ENCODE results near the gene CHST3.

CHST3 gene

DNA sequence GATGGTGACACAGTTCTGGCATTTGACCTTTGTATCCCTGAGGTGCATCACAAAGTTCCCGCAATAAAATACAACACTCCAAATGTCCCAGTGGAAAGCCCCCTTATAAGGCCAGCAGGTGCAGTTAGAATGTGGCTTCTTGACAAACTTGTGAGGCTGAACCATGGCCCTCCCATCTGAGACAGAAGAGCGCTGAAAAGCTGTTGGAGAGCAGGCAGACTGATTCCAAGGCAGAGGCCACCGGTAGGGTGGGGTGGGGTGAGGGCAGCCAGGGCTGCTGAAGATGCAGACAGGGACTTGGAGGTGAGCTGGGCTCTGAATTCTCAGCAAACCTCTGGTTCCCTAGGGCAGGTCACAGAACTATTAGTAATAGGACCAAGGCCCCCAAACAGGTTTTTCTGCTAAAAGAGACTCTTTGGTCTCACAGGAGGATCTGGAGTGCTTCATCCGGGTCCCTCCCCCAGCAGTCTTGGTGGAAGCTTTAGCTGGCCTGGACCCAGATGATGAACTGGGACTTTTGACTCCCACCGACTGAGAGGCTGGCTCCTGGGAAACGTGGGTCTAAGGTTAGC is 15.6 kb upstream of the CHST3 start:
- Histone ChIP-seq H3K9me3 (ENCODE audit: control insufficient read depth in 5 of 5, low read length in 5 of 5) (peaks cover 21 to 47% (median 41%) of the 10 kb centered on the region in 5 donors), H3K4me1 (ENCODE audit: control insufficient read depth in 5 of 5, insufficient read depth in 5 of 5, low read length in 5 of 5) (no peaks in the 10 kb centered on the region), H3K9ac (ENCODE audit: low read length in 5 of 5) (no peak overlapping the region), H3K27me3 (ENCODE audit: control insufficient read depth in 5 of 5, insufficient read depth in 4 of 5, low read length in 5 of 5) (no peaks in the 10 kb centered on the region), H3K36me3 (ENCODE audit: control insufficient read depth in 5 of 5, insufficient read depth in 5 of 5, low read length in 5 of 5) (no peaks in the 10 kb centered on the region), H3K4me3 (ENCODE audit: low read depth in 1 of 5, low read length in 5 of 5) (no peak overlapping the region), H3K27ac (ENCODE audit: low read depth, low read length) (no peak overlapping the region)

DNA sequence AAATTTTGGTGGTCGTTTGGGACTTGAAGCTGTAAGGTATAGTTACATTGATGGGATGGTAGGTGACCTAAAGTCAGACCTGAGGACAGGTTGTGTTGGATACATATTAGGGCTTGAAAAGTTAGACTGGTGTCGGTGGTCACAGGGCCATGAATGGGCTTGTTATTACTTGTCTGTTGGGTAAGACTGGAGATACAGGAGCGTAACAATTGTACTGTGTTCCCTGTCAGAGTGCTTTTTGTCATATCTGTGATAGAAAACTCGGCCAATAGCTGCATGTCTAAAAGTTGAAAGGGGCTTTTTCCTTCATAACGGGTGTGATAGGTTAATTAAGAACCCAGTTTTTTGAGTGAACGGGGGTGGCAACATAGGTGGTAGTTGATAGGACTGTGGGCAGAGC is 13.5 kb upstream of the CHST3 start:
- H3K27me3 ChIP-seq (ENCODE audit: control insufficient read depth in 5 of 5, insufficient read depth in 4 of 5, low read length in 5 of 5) = no peaks in the 10 kb centered on the region
- no peaks in the 10 kb centered on the region for H3K4me1 ChIP-seq (ENCODE audit: control insufficient read depth in 5 of 5, insufficient read depth in 5 of 5, low read length in 5 of 5)
- H3K36me3 ChIP-seq (ENCODE audit: control insufficient read depth in 5 of 5, insufficient read depth in 5 of 5, low read length in 5 of 5) = no peaks in the 10 kb centered on the region
- no peak overlapping the region for H3K9ac ChIP-seq (ENCODE audit: low read length in 5 of 5)
- no peak overlapping the region for H3K4me3 ChIP-seq (ENCODE audit: low read depth in 1 of 5, low read length in 5 of 5)
- no peak overlapping the region for H3K27ac ChIP-seq (ENCODE audit: low read depth, low read length)
- H3K9me3 ChIP-seq (ENCODE audit: control insufficient read depth in 5 of 5, low read length in 5 of 5) = peaks cover 21 to 35% (median 28%) of the 10 kb centered on the region in 5 donors

DNA sequence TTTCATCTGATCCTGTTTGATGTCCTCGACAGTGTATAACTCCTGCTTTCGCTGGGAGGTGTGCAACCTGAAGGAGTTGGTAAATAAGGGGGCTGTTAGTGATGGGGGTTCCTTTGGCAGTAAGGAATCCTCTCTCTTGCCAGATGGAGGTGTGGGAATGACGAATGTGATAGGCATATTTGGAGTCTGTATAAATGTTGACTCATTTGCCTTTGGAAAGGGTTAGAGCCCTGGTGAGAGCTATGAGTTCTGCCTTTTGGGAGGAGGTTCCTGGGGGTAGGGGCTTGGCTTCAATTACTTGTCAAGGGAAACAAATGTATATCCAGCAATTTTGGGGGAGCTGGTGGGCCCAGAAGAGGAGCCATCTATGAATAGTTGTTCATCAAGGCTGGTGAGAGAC is 11.4 kb upstream of the CHST3 start:
- H3K4me3 ChIP-seq (ENCODE audit: low read depth in 1 of 5, low read length in 5 of 5) = no peak overlapping the region
- H3K27me3 ChIP-seq (ENCODE audit: control insufficient read depth in 5 of 5, insufficient read depth in 4 of 5, low read length in 5 of 5) = no peaks in the 10 kb centered on the region
- no peaks in the 10 kb centered on the region for H3K36me3 ChIP-seq (ENCODE audit: control insufficient read depth in 5 of 5, insufficient read depth in 5 of 5, low read length in 5 of 5)
- H3K4me1 ChIP-seq (ENCODE audit: control insufficient read depth in 5 of 5, insufficient read depth in 5 of 5, low read length in 5 of 5) = peaks cover 0 to 7% (median 5%) of the 10 kb centered on the region in 5 donors
- H3K27ac ChIP-seq (ENCODE audit: low read depth, low read length) = no peak overlapping the region
- peaks cover under 1 to 16% (median 13%) of the 10 kb centered on the region in 5 donors for H3K9me3 ChIP-seq (ENCODE audit: control insufficient read depth in 5 of 5, low read length in 5 of 5)
- no peak overlapping the region for H3K9ac ChIP-seq (ENCODE audit: low read length in 5 of 5)

DNA sequence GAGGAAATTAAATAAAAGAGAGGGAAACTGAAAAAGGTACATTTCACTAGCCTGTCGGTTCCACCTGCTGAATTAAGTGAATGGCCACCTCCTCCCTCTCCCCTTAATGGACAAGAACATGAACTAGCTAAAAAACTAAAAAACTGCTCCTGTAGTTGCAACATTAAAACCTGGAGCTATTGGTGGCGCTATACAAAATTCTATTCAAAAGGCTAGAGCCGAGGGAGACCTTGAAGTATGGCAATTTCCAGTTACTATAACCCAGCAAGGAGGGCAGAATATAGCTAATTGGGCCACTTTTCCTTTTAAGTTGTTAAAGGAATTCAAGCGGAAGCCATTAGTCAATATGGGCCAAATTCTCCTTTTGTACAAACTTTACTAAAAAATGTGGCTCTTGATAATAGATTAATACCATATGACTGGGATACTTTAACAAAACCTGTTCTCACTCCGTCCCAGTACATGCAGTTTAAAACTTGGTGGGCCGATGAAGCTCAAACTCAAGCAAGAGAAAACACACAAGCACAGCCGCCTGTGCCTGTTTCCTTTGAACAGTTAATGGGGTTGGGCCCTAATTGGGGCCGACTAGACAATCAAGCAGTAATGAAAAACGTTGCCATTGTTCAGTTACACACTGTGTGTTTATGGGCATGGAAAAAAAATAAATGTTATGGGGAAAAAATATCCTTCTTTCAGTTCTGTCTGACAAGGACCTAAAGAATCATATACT is 6.5 kb upstream of the CHST3 start:
- no peak overlapping the region for H3K27ac ChIP-seq (ENCODE audit: low read depth, low read length)
- peaks cover 0 to 10% (median 7%) of the 10 kb centered on the region in 5 donors for H3K9me3 ChIP-seq (ENCODE audit: control insufficient read depth in 5 of 5, low read length in 5 of 5)
- no peak overlapping the region for H3K4me3 ChIP-seq (ENCODE audit: low read depth in 1 of 5, low read length in 5 of 5)
- H3K4me1 ChIP-seq (ENCODE audit: control insufficient read depth in 5 of 5, insufficient read depth in 5 of 5, low read length in 5 of 5) = peaks cover 0 to 9% (median 5%) of the 10 kb centered on the region in 5 donors
- H3K36me3 ChIP-seq (ENCODE audit: control insufficient read depth in 5 of 5, insufficient read depth in 5 of 5, low read length in 5 of 5) = no peaks in the 10 kb centered on the region
- no peaks in the 10 kb centered on the region for H3K27me3 ChIP-seq (ENCODE audit: control insufficient read depth in 5 of 5, insufficient read depth in 4 of 5, low read length in 5 of 5)
- no peak overlapping the region for H3K9ac ChIP-seq (ENCODE audit: low read length in 5 of 5)

DNA sequence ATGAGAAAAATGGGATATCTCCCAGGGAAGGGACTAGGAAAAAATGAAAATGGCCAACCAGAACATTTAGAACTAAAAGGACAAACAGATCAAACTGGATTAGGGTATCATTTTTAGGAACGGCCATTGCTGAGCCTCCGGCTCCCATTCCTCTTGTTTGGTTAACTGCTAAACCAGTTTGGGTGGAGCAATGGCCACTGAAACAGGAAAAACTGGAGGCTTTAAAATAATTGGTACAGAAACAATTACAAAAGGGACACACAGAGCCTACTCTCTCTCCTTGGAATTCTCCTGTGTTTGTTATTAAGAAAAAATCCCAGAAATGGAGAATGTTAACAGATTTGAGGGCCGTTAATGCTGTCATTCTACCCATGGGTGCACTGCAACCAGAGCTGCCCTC is 4.7 kb upstream of the CHST3 start:
- H3K4me3 ChIP-seq (ENCODE audit: low read depth in 1 of 5, low read length in 5 of 5) = no peak overlapping the region
- no peaks in the 10 kb centered on the region for H3K36me3 ChIP-seq (ENCODE audit: control insufficient read depth in 5 of 5, insufficient read depth in 5 of 5, low read length in 5 of 5)
- peaks cover 0 to 10% (median 7%) of the 10 kb centered on the region in 5 donors for H3K9me3 ChIP-seq (ENCODE audit: control insufficient read depth in 5 of 5, low read length in 5 of 5)
- peaks cover 1 to 25% (median 19%) of the 10 kb centered on the region in 5 donors for H3K4me1 ChIP-seq (ENCODE audit: control insufficient read depth in 5 of 5, insufficient read depth in 5 of 5, low read length in 5 of 5)
- H3K27me3 ChIP-seq (ENCODE audit: control insufficient read depth in 5 of 5, insufficient read depth in 4 of 5, low read length in 5 of 5) = no peaks in the 10 kb centered on the region
- H3K9ac ChIP-seq (ENCODE audit: low read length in 5 of 5) = no peak overlapping the region
- no peak overlapping the region for H3K27ac ChIP-seq (ENCODE audit: low read depth, low read length)

DNA sequence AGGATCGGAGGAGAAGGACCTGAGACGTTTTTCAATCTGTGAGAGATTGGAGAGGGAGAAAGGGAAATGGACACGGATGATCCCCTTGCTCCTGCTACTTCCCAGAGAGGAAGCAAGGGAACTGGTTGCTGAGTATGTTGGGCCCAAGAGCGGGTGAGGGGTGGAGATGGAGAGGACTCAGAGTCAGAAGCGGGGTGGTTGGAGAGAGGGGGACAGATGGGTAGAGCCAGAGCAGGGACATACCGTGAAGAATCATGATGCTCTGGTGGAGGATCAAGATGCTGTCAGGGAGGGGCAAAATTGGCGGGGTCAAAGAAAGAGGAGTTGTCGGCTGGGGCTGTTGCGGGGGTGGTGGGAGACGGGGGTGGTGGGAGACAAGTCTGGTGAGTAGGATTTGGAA is 2.4 kb upstream of the CHST3 start:
- Histone ChIP-seq H3K36me3 (ENCODE audit: control insufficient read depth in 5 of 5, insufficient read depth in 5 of 5, low read length in 5 of 5) (no peaks in the 10 kb centered on the region), H3K27me3 (ENCODE audit: control insufficient read depth in 5 of 5, insufficient read depth in 4 of 5, low read length in 5 of 5) (no peaks in the 10 kb centered on the region), H3K4me3 (ENCODE audit: low read depth in 1 of 5, low read length in 5 of 5) (no peak overlapping the region)

DNA sequence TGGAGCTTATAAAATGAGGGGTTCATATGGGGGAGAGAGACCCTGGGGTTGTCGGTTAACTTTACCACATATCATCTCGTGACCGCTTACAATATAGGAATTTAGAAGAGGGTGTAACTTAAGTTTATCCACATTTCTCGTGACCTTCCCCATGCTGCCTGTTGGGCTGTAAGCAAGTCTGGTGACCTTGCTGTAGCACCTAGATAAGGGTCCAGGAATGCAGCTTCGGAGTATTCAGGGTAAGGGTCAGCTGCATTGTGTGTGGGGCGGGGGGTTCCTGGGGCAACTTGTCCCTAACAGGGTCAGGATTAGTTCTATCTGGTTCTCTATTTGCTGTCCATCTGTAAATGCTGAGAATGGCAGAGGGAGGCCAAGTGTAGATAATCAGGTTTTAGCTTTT is 1.3 kb upstream of the CHST3 start:
- Histone ChIP-seq H3K36me3 (ENCODE audit: control insufficient read depth in 5 of 5, insufficient read depth in 5 of 5, low read length in 5 of 5) (no peaks in the 10 kb centered on the region), H3K27ac (ENCODE audit: low read depth, low read length) (peak overlapping the region; percentile 95), H3K27me3 (ENCODE audit: control insufficient read depth in 5 of 5, insufficient read depth in 4 of 5, low read length in 5 of 5) (no peaks in the 10 kb centered on the region), H3K9ac (ENCODE audit: low read length in 5 of 5) (peak overlapping the region in 1 of 5 donors; percentile 92), H3K9me3 (ENCODE audit: control insufficient read depth in 5 of 5, low read length in 5 of 5) (no peaks in the 10 kb centered on the region), H3K4me1 (ENCODE audit: control insufficient read depth in 5 of 5, insufficient read depth in 5 of 5, low read length in 5 of 5) (peaks cover 8 to 46% (median 35%) of the 10 kb centered on the region in 5 donors), H3K4me3 (ENCODE audit: low read depth in 1 of 5, low read length in 5 of 5) (no peak overlapping the region)

More for the DNA sequence above, 2.4 kb upstream of the CHST3 start:
- H3K27ac ChIP-seq (ENCODE audit: low read depth, low read length) = no peak overlapping the region
- H3K4me1 ChIP-seq (ENCODE audit: control insufficient read depth in 5 of 5, insufficient read depth in 5 of 5, low read length in 5 of 5) = peaks cover 8 to 42% (median 35%) of the 10 kb centered on the region in 5 donors
- H3K9me3 ChIP-seq (ENCODE audit: control insufficient read depth in 5 of 5, low read length in 5 of 5) = no peaks in the 10 kb centered on the region
- no peak overlapping the region for H3K9ac ChIP-seq (ENCODE audit: low read length in 5 of 5)

DNA sequence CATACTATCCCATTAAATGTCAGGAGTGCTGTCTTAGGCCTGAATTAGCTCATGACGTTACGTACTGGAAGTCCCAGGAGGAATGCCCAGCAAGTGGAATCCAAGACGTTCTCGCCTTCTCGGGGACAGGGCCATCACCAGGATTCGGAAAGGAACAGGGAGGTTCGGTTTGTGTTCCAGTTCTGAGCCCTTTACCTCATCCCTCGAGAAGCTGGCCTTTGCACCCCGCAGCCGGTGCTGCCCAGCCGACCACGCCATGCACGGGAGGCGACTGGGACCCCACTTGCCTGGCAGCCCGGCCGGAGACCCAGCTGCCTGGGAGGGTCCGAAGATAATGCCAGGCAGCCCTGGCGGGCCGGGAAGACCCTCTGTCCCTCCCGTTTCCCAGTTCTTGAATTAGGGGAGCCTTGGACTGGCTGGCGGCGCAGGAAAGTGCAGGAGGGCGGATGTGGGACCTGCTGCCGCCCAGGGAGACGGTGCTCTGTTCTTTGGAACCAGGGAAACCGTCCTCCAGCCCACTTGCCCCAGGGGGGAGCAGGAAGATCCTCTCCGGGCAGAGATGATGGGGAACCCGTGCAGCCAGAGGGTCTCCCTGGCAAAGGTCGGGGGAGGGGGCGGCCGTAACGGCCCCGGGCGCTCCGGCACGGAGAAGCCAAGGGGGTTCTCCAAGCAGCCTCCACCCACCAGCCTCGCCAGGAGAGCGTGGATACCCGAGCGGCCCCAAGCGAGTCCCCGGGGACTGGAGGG is 671 bp upstream of the CHST3 start:
- no peaks in the 10 kb centered on the region for H3K27me3 ChIP-seq (ENCODE audit: control insufficient read depth in 5 of 5, insufficient read depth in 4 of 5, low read length in 5 of 5)
- H3K4me3 ChIP-seq (ENCODE audit: low read depth in 1 of 5, low read length in 5 of 5) = peak overlapping the region; percentile 40 to 96 (median 85)
- H3K27ac ChIP-seq (ENCODE audit: low read depth, low read length) = peak overlapping the region; percentile 95
- no peaks in the 10 kb centered on the region for H3K36me3 ChIP-seq (ENCODE audit: control insufficient read depth in 5 of 5, insufficient read depth in 5 of 5, low read length in 5 of 5)
- H3K9me3 ChIP-seq (ENCODE audit: control insufficient read depth in 5 of 5, low read length in 5 of 5) = no peaks in the 10 kb centered on the region
- peak overlapping the region in 4 of 5 donors; percentile 55 to 92 (median 88) for H3K9ac ChIP-seq (ENCODE audit: low read length in 5 of 5)
- H3K4me1 ChIP-seq (ENCODE audit: control insufficient read depth in 5 of 5, insufficient read depth in 5 of 5, low read length in 5 of 5) = peaks cover 8 to 48% (median 37%) of the 10 kb centered on the region in 5 donors

DNA sequence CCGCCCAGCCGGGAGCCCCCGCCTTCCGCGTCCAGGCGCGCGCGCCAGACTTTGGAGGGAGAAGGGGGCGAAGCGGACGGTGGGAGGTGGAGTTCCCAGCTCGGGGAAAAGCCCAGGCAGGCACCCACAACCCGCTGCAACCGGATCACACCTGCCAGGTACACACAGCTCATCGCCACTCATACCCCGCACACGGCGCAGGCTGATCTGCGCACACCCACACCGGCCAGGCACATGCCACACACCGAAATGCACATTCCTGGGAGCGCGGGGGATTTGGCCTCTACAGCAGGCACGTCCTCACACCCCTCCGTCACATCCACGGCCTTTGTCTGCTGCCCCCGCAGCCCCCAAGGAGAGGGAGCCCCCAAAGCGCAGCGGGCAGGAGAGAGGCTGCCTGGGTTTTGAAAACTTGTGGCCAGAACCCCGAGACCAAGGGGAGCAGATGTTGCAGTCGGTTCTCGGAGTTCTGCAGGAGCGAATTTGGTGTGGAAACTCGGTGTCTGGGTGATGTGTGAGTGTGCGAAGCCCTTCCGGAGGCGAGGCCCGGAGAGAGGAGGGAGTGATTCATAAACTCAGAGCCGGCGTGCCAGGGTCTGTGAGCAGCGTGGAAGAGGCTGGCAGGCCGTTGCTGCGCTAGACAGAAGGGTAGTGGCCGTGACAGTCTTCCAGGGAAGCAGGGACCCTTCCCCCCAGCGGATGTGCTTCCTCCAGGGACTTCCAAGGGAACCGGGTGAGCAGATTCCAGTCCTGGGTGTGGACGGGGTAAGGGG is 734 bp downstream of the CHST3 start:
- Histone ChIP-seq H3K4me1 (ENCODE audit: control insufficient read depth in 5 of 5, insufficient read depth in 5 of 5, low read length in 5 of 5) (peaks cover 8 to 60% (median 48%) of the 10 kb centered on the region in 5 donors), H3K9me3 (ENCODE audit: control insufficient read depth in 5 of 5, low read length in 5 of 5) (no peaks in the 10 kb centered on the region), H3K9ac (ENCODE audit: low read length in 5 of 5) (peak overlapping the region; percentile 88 to 93 (median 89)), H3K36me3 (ENCODE audit: control insufficient read depth in 5 of 5, insufficient read depth in 5 of 5, low read length in 5 of 5) (peaks cover 0 to 5% (median 4%) of the 10 kb centered on the region in 5 donors), H3K27ac (ENCODE audit: low read depth, low read length) (peak overlapping the region; percentile 95), H3K4me3 (ENCODE audit: low read depth in 1 of 5, low read length in 5 of 5) (peak overlapping the region; percentile 78 to 96 (median 85)), H3K27me3 (ENCODE audit: control insufficient read depth in 5 of 5, insufficient read depth in 4 of 5, low read length in 5 of 5) (no peaks in the 10 kb centered on the region)
